Measurements from ENCODE around the gene KCNIP1. TPM values are rescaled to one million over a fixed set of nuclear protein-coding genes. Genes with fewer than 3 reads are reported as not detected.
A peak's percentile ranks its signal among the peaks of the same experiment; 100 is the strongest.

The KCNIP1 gene
- total and polyA plus RNA-seq, 2 of the 13 experiments (the other 11 are each of a cell fraction or from before 2014, with no cell fraction given) = not detected

- no peak for TF ChIP-seq ZBTB7A (CRISPR knock-in tag; IDR thresholded peaks at IDR 0.05)
Observed at GRCh38 chr5:170606941-170607340, 103.1 kb downstream of the KCNIP1 start (continued).

GRCh38 chr5:170611449-170612090, 107.8 kb downstream of the KCNIP1 start:
- Histone ChIP-seq H3K9ac (ENCODE audit: insufficient read depth, low read depth, low read length) (no peak overlapping the region), H3K4me2 (ENCODE audit: low read depth, low read length) (no peak overlapping the region), H3K9me3 (ENCODE audit: low read length) (no peaks in the 10 kb centered on the region), H4K20me1 (ENCODE audit: insufficient read depth, low read length) (no peaks in the 10 kb centered on the region), H2AFZ (ENCODE audit: low read length) (no peak overlapping the region), H3K4me3 (replicated peaks in 1 of 3; ENCODE audit: insufficient read depth in 1 of 3, low read depth in 2 of 3, low read length in 3 of 3) (no peak overlapping the region), H3K4me1 (ENCODE audit: insufficient read depth, low read length) (no peaks in the 10 kb centered on the region), H3K79me2 (ENCODE audit: insufficient read depth, low read length) (no peaks in the 10 kb centered on the region), H3K36me3 (replicated peaks in 1 of 2; ENCODE audit: control insufficient read depth in 1 of 2, insufficient read depth in 2 of 2, low read length in 2 of 2) (no peaks in the 10 kb centered on the region), H3K27me3 (ENCODE audit: control insufficient read depth in 1 of 2, insufficient read depth in 2 of 2, low read length in 2 of 2) (peaks cover 1 to 19% of the 10 kb centered on the region in 2 experiments; a peak in 1 of 5 replicates), H3K27ac (ENCODE audit: extremely low read length, insufficient read depth, low read length) (no peak overlapping the region)
- in situ Hi-C loops (cut with HindIII; ENCODE audit: extremely low pct_ligation_motif_present, low pct_unique_long_range_greater_than_20kb) (no loop called here), intact Hi-C loops (cut with micrococcal nuclease; ENCODE audit: unreplicated experiment) (no loop called here)
- ChIA-PET POLR2A (no interaction called here), CTCF (ENCODE audit: low intra/inter-chr PET ratio, low total read pairs) (no interaction called here)
- no peak for ATAC-seq
- 2% methylated on average over 6 of the region's 6 CpGs for WGBS (ENCODE audit: low lambda C conversion rate)
- BruUV-seq (replicated peaks) = no TSS peak
- TF ChIP-seq DNMT1 (CRISPR knock-in tag; IDR thresholded peaks at IDR 0.05) (no peak), ZNF670 (CRISPR knock-in tag; IDR thresholded peaks at IDR 0.05; ENCODE audit: borderline replicate concordance) (no peak), REST (IDR thresholded peaks at IDR 0.05; ENCODE audit: borderline replicate concordance in 1 of 2, low read depth in 1 of 2, low read length in 2 of 2) (peak in 1 of 2 experiments; percentile 81; a peak in 2 of 4 replicates), ZNF564 (CRISPR knock-in tag; IDR thresholded peaks at IDR 0.05) (no peak), ELF1 (CRISPR knock-in tag; IDR thresholded peaks at IDR 0.05) (no peak), YY1 (IDR thresholded peaks at IDR 0.05; ENCODE audit: insufficient read depth, insufficient replicate concordance, low read depth, low read length) (no peak), ZBTB44 (CRISPR knock-in tag; IDR thresholded peaks at IDR 0.05) (no peak), MIXL1 (CRISPR knock-in tag; IDR thresholded peaks at IDR 0.05) (no peak)
- FAIRE-seq = no peak
- no peak for DNase-seq (ENCODE audit: low spot score)

Data from HepG2 (cell line).